Activated T-helper 9 cell treated with anti-CD3 and anti-CD28 coated beads, Interleukin-2, amount 50 U/mL, for 16 hours (primary cell): ENCODE data around the gene SLC25A4.
"Not testable (repeated sequence)": the region's sequence is repeated elsewhere in the genome, so short reads cannot be mapped to it uniquely, and the experiment has no call there.

Source experiments
- DNase-seq: peaks from one replicate; pipeline ENCODE4 v3.0.0-alpha.2; 2020; ENCODE audit warnings: low read depth

Gene SLC25A4

GRCh38 chr4:185183622-185184281 lies 40.7 kb downstream of the SLC25A4 start:
- peak; percentile 52 for DNase-seq

- no peak for DNase-seq
These were observed 43.7 kb downstream of the SLC25A4 start for GRCh38 chr4:185186769-185187168.

GRCh38 chr4:185189606-185190305 lies 46.7 kb downstream of the SLC25A4 start:
- no peak for DNase-seq

- no peak for DNase-seq
These were observed 47.3 kb downstream of the SLC25A4 start for GRCh38 chr4:185190306-185190856.

- no peak for DNase-seq
These were observed 49.0 kb downstream of the SLC25A4 start for GRCh38 chr4:185192059-185192458.

- no peak for DNase-seq
These were observed 52.1 kb downstream of the SLC25A4 start for GRCh38 chr4:185194924-185195888.

GRCh38 chr4:185196437-185196836 lies 53.4 kb downstream of the SLC25A4 start:
- no peak for DNase-seq

- not testable (repeated sequence) for DNase-seq
These were observed 55.1 kb downstream of the SLC25A4 start for GRCh38 chr4:185198189-185198588.
